ENCODE data around the gene SLC1A5. TPM values are rescaled to one million over a fixed set of nuclear protein-coding genes. Genes with fewer than 3 reads are reported as not detected.
"Not testable (repeated sequence)": the region's sequence is repeated elsewhere in the genome, so short reads cannot be mapped to it uniquely, and the experiment has no call there.

SLC1A5 gene
- polyA plus RNA-seq, 4 donors, result 37.8 to 54.3 (median 41.2) TPM

DNA sequence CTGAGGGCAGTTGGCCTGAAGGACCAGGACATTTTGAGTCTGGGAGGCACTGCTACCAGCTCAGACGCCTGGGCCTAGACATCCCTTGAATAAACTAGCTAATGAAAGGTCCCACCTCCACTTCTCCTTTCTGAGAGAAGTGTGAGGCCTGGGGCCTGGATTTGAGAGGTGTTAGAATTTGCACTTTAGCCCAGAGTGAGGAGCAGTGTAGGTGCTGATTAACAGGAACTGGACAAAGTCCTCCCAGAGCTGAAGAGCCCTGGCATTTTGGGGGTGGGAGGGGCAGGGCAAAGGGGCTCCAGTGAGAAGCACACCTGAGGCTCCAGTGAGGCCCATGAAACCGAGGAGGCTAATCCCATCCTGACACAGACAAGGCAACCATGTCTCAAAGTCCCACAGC is 15.2 kb upstream of the SLC1A5 start:
- DNase-seq (ENCODE audit: low read depth in 4 of 4, low spot score in 3 of 4), result no peak

DNA sequence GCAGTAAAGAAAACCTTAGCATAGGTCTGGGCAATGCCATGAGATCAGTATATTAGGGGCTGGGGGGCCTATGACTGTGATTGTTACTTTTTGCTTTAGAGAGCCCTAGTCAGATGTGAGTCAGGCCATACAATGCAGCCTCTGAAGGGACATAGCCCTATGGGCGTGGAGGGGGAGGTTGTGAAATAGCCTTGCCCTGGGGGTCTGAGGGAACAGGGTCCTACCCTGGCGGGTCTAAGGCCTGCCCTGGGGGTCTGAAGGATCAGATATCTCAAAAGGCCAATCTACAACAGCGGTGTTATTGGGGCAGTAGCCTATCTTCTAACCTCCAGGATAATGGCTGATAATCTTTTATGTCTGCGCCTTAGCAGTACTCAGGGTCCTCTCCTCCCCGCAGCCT is 13.8 kb upstream of the SLC1A5 start:
- no peak for DNase-seq (ENCODE audit: low read depth in 4 of 4, low spot score in 3 of 4)

DNA sequence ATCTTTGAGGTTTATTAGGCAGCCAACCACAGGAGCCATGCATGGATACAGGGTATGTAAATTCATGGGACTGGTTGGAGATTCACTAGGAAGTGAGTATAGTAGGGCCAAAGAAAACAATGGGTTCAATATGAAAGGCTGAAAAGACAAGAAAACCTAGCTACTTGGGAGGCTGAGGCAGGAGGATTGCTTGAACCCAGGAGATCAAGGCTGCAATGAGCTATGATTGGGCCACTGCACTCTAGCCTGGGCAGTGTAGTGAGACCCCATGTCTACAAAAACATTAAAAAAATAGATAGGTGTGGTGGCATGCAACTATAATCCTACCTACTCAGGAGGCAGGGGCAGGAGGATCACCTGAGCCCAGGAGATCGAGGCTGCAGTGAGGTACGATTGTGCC is 10.3 kb upstream of the SLC1A5 start:
- DNase-seq (ENCODE audit: low read depth in 4 of 4, low spot score in 3 of 4), result no peak

DNA sequence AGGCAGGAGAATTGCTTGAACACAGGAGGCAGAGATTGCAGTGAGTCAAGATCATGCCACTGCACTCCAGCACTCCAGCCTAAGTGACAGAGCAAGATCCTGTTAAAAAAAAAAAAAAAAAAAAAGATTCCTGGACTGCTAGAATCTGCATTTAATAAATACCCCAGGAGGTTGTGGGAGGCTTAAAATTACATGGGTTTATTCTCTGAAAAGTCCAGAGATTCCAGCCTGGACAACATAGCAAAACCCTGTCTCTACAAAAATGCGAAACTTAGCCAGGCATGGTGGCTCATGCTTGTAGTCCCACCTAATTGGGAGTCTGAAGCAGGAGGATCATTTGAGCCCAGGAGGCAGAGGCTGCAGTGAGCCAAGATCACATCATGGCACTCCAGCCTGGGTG is 9.5 kb upstream of the SLC1A5 start:
- DNase-seq (ENCODE audit: low read depth in 4 of 4, low spot score in 3 of 4), result no peak

DNA sequence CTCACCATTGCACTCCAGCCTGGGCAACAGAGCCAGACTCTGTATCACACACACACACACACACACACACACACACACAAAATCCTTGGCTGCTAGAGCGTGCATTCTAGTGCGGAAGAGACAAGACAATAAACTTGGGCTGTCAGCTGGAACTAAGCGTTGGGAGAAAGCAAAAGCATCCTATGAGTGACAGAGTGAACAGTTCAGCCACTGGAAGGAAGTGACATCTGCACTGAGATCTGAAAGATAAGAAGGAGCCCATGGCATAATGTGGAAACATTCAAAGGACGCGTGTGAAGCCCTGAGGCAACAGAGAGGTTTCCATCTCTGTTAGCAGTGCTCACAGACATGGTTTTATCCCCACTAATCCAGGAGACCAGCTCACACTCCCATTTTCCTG is 3.5 kb upstream of the SLC1A5 start:
- DNase-seq (ENCODE audit: low read depth in 4 of 4, low spot score in 3 of 4), result no peak

DNA sequence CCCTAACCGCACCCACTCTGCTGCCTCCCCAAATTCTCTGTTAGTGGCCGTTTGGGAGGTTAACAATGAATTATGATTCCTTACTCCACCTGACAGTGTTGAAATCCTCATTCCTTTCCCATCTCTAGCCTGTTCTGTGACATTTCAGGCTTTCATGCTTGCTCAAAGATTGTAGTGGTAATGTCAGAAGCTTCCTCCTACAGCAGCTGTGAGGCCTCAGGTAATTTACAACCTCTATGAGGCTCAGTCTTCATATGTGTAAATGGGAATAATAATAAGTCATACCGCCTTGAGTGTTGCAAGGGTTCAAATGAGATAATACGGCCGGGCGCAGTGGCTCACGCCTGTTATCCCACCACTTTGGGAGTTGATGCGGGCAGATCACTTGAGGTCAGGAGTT is 977 bp upstream of the SLC1A5 start:
- DNase-seq (ENCODE audit: low read depth in 4 of 4, low spot score in 3 of 4), result no peak

DNA sequence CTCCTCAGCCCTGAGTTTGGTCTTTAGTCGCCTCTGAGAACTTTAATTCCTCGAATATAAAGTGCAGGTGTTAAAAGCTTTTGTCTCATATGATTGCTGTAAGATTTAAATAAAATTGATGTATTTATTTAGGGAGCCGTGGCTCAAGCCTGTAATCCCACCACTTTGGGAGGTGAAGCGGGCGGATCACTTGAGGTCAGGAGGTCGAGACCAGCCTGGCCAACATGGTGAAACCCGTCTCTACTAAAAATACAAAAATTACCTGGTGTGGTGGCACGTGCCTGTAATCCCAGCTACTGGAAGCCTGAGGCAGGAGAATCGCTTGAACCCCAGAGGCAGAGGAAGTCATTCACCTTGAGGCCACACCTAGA is 559 bp upstream of the SLC1A5 start:
- no peak for DNase-seq (ENCODE audit: low read depth in 4 of 4, low spot score in 3 of 4)

DNA sequence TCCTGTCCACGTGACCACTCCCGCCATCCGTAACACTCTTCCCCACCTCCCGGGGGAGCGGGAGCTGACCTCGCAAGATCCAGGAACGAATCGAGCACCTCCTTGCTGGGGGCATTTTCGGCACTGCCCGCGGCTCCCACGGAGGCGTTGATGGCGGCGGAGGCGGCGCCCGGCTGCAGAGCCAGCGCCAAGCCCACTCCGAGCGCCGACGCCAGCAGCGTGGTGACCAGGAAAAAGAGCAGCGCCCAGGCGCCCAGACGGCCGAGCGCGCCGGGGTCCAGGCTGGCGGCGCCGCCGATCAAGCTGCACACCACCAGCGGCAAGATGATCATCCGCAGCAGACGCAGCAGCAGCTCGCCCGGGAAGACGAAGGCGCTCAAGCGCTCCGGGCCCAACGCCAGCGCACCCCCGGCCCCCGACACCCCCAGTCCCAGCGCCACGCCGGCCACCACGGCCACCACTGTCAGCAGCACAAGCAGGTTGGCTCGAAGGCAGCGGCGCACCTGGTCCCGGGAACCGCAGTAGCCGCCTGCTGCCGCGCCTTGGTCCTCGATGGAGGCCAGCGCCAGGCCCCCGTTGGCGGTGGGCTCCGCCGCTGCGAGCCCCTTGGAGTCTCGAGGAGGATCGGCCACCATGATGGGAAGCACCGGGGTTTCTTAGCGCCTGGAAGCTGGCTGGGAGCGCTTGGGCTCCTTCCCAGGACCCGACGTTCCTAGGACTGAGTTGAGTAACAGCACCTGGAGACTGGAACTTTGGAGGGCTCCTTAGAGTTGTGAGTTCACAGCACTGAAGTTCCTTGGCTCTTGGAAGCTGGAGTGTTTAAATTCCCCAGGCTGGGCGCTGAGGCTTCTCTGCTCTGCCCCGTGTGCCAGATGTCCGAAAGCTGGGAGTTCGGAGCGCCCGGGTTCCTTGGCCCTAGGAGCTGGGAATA is 798 bp downstream of the SLC1A5 start:
- DNase-seq (ENCODE audit: low read depth in 4 of 4, low spot score in 3 of 4), result no peak

DNA sequence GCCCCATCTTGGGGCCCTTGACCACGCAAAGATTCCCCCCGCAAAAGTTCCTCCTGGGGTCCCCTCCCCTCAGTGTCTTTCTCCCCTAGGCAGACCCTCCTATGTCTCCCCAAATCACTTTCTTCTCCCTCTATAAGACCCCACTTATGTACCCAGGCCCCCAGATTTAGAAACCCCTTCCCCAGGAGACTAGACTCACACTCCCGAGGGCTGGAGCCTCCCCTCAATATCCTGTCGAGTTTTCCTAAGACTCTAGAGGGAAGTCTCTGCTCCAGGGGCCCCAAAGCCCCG is 1.4 kb downstream of the SLC1A5 start:
- no peak for DNase-seq (ENCODE audit: low read depth in 4 of 4, low spot score in 3 of 4)

DNA sequence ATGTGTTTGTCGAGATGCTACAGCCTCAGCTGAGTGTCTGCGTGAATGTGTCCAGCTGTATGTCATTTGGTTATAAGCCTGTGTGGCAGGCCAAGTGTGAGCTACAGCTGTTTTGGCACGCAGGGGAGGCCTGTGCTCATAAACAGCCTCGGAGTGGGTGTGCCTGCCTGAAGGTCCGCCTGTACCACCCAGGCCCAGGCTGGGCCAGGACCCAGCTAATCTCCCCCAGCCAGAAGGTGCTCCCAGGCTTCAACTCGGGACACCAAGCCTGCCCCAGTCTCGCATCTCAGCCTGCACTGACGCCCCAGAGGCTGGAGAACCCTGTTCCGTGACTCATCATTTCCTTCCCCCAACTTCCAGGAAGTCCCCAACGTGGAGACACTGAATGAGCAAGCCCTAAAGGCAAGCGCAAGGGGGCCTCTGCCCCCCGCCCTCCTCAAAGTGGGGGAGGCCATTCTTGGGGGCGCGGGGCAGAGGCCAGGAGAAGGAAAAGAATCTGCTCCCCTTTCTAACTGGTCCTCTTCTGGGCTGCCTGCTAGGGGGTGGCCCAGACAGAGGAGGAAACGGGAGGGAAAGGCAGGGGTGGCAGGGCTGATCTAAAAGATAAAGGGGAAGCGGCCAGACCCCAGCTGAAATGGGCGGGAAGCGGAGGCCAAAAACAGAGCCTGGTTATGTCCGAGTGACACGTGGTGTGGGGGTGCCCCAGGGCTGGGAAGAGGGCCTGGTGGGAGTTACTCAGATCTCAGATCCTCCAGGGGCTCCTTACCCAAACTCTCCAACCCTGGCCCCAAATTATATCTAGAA is 2.0 kb downstream of the SLC1A5 start:
- DNase-seq (ENCODE audit: low read depth in 4 of 4, low spot score in 3 of 4), result no peak

DNA sequence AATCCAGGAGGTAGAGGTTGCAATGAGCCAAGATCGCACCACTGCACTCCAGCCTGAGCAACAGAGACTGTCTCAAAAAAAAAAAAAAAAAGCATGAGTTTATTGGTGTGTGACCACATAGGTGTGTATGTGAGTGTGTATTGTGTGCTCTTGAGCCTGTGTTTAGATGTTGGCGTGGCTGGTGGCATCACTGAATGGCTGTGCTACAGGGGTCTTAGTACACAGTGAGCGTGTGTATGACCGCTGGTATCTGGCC is 2.5 kb downstream of the SLC1A5 start:
- no peak for DNase-seq (ENCODE audit: low read depth in 4 of 4, low spot score in 3 of 4)

DNA sequence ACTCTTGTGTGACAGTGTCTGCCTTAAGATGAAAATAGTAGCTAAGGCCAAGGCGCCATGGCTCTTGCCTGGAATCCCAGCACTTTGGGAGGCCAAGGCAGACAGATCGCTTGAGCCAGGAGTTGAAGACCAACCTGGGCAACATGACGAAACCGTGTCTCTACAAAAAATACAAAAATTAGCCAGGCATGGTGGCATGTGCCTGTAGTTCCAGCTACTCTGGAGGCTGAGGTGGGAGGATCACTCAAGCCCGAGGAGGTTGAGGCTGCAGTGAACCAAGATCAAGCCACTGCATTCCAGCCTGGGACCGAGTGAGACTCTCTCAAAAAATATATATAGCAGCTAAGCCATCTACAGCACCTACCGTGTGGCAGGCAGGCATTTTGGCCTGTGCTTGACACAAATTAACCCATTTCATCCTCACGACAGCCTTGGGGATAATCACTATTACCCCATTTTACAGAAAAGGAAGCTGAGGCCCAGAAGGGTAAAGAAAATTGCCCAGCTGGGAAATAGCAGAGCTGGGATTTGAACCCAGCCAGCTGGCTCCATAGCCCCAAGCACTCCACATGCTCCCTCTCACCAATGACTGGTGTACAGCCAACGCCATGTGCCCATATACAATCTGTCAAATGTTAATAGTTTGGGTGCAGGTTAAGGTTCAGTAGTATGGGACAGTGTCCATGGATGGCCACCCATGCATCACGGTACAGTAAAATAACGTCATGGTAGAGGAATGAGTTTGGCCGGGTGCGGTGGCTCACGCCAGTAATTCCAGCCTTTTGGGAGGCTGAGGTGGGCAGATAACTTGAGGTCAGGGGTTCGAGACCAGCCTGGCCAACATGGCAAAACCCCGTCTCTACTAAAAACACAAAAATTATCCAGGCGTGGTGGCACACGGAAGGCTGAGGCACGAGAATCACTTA is 3.1 kb downstream of the SLC1A5 start:
- DNase-seq (ENCODE audit: low read depth in 4 of 4, low spot score in 3 of 4), result no peak

DNA sequence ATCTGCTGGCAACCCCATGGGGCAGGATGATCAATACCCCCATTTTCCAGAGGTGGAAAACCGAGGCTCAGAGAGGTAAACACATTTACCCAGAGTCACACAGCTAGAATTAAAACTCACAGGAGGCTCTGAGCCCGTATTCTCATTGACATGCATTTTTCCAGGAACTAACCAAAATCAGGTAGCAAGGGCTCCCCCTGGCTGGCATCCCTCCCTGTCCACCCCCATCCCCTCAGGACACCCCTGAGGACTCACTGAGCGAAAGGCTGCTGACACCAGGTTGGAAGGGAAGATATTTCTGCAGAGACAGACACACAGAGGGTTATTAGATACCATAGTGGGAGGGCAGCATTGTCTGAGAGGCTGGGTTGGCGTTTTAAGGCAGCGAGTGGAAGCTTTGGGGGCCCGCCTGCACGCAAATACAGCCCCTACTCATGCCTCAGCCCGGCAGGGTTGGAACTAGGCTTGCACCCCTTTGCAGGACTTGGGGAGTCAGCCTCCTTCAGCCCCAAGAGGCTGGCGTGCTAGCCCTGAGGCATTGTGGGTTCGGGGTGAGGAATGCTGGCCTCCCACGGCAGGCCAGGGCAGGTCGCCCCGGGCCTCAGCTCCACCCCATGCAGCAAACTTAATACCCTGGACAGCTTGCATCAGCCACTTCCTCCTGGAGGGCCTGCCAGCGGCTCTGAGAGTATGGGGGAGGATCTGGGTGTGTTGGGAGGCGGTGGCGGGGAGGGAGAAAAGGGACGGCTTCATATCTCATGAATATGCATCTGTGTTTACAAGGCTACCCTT is 3.9 kb downstream of the SLC1A5 start:
- DNase-seq (ENCODE audit: low read depth in 4 of 4, low spot score in 3 of 4), result no peak

DNA sequence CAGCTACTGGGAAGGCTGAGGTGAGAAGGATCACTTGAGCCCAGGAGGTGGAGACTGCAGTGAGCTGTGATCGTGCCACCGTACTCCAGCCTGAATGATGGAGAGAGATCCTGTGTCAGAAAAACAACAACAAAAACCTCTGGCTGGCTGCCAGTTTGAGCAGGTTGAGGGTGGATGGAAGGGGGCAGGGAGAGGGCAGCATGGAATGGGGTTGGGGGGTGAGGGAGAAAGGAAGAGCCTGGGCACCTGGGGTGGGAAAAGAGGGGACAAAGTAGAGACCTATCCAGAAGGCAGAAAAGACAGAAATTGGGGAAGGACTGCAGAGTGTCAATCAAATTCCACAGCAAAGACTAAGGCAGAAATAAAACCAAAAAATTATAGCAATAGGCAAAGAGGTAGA is 4.7 kb downstream of the SLC1A5 start:
- DNase-seq (ENCODE audit: low read depth in 4 of 4, low spot score in 3 of 4), result no peak

DNA sequence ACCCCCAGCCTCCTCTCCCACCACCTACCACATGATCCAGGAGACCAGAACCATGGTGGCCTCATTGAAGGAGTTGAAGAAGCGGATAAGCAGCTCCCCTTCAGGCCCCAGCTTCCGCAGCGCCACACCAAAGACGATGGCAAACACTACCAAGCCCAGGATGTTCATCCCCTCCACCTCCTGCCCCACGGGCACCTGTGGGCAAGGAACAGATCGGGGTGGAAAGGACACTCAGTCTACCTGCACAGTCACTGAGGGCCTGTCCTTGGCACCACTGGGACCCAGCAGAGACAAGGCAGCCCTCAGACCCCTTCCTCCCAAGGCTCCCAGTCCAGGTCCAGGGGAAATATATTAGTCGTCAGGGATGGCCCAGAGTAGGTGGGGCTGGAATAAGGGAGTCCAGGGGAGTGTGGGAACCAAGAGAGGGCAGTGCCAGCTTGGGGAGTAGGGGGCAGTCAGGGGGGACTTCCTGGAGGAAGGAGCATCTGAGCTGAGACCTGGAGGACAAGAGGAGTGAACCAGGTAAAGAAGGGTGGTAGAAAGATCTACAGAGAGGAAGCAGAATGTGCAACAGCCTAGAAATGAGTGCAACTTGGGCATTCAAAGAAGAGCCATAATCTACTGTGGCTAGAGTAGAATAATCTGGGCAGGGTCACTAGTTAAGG is 5.9 kb downstream of the SLC1A5 start:
- no peak for DNase-seq (ENCODE audit: low read depth in 4 of 4, low spot score in 3 of 4)

DNA sequence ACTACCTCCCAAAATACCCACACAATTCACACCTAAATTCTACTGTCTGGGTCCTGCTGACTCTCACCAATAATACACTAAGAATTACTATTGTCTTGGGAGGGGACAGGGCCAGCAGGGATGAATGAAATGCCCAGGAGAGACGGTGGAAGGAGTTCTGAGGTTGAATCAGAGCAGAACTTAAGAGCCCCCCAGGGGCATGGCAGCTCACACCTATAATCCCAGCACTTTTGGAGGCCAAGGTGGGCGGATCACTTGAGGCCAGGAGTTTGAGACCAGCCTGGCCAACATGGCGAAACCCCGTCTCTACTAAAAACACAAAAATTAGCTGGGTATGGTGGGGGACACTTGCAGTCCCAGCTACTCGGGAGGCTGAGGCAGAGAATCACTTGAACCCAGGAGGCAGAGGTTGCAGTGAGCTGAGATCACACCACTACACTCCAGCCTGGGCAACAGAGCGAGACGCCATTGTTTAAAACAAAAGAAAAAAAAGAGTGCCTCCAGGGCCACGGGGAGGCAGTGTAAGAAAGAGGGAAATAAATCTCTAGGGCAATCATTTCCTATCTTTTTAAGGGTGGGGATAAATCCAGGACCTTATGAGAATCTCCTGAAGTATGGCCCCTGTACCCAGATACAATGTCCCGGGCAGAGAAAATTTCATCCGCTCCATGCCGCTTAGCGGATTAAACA is 10.3 kb downstream of the SLC1A5 start:
- DNase-seq (ENCODE audit: low read depth in 4 of 4, low spot score in 3 of 4), result not testable (repeated sequence)

DNA sequence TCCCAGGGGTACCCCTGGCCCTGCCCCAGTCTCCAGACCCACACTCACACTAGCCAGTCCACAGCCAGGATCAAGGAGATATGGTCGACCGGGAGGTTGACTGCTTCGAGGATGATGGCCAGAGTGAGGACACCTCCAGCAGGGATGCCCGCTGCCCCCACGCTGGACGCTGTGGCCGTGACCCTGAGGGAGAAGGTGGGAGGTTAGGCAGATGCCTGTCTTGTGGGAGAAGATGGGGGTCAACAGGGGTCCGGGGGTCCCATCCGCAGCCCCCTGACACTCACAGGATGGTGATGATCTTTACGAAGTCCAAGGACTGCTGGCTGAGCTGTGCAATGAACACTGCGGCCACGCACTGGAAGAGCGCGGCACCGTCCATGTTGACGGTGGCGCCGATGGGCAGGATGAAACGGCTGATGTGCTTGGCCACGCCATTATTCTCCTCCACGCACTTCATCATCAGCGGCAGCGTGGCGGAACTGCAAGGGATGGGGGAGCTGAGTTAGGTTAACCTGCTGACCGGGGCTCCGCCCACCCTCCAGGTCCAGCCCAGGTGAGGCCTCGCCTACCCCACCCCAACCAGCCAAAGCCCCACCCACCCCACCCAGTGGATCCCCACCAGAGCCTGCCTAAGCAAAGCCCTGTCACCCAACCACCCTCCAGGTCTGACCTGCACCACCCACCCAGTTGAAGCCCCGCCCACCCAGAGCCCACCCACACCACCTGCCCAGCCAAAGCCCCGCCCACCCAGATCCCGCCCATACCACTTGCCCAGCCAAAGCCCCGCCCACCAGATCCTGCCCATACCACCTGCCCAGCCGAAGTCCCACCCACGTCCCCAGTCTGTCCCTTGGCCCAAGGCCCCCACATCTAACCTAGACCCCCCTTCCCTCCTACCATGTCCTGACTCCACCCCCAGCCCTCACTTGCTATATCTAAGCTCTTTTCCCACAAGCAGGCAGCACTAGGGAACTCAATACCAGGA is 11.2 kb downstream of the SLC1A5 start:
- no peak for DNase-seq (ENCODE audit: low read depth in 4 of 4, low spot score in 3 of 4)

DNA sequence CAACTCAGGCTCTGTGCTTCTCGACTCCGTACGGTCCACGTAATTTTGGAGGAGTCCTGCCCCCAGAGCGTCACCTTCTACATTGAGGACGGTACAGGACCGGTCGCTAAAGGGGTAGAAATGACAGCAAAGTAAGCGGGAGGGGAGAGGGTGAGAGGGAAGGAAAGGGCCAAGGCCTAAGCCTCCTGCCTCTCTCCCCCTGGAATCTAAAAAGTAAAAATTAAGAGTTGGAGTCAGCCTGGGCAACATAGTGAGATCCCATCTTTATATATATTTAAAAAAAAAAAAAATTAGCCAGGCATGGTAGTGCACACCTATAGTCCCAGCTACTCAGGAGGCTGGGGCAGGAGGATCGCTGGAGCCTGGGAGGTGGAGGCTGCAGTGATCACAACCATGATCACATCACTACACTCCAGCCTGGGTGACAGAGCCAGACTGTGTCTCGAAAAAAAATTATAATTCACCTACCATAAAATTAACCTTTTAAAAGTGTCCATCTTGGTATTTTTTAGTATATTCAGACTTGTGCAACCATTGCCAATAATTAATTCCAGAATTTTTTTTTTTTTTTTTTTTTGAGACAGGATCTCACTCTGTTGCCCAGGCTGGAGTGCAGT is 12.6 kb downstream of the SLC1A5 start:
- no peak for DNase-seq (ENCODE audit: low read depth in 4 of 4, low spot score in 3 of 4)
